Tibial nerve (tissue), 4 donors: Measurements from ENCODE around the gene HS6ST1. TPM values are rescaled to one million over a fixed set of nuclear protein-coding genes. Genes with fewer than 3 reads are reported as not detected.

Experiments
- DNase-seq, 2 donors: peaks; one replicate each; pipeline ENCODE4 v3.0.0-alpha.2; 2019; ENCODE audit warnings: low spot score in 2 of 2
- H3K27ac ChIP-seq, 4 donors: fragments of 200-600 bp; sonication (generic) in 3 of 4; one replicate each; pipeline ENCODE4 v1.5.1; 2017 to 2019; ENCODE audit warnings: mild to moderate bottlenecking in 1 of 4
- H3K27me3 ChIP-seq, 2 donors: fragments of 200-600 bp; sonication (generic) in 1 of 2; one replicate each; pipeline versions ENCODE4 v1.5.1 to v1.6.0; 2017 to 2019
- H3K36me3 ChIP-seq, 3 donors: fragments of 200-600 bp; sonication (generic); one replicate each; pipeline ENCODE4 v1.5.1; 2018 to 2019
- H3K4me1 ChIP-seq, 4 donors: fragments of 200-600 bp; sonication (generic) in 3 of 4; one replicate each; pipeline ENCODE4 v1.5.1; 2017 to 2019
- H3K4me3 ChIP-seq, 4 donors: fragments of 200-600 bp; sonication (generic) in 3 of 4; one replicate each; pipeline ENCODE4 v1.5.1; 2017 to 2019; ENCODE audit warnings: mild to moderate bottlenecking in 1 of 4, moderate library complexity in 1 of 4
- H3K9me3 ChIP-seq, 4 donors: fragments of 200-600 bp; sonication (generic) in 3 of 4; one replicate each; pipeline ENCODE4 v1.5.1; 2017 to 2019
- EP300 ChIP-seq, 2 donors: sonication (generic); formaldehyde crosslinking; IDR thresholded peaks; one replicate each; pipeline ENCODE4 v1.6.1; 2017; ENCODE audit warnings: antibody characterized with exemption in 2 of 2, mild to moderate bottlenecking in 1 of 2
- POLR2A ChIP-seq, 2 donors: fragments of 450-650 bp; IDR thresholded peaks; one replicate each; pipeline ENCODE4 v1.6.1; 2017; ENCODE audit warnings: antibody characterized with exemption in 2 of 2, mild to moderate bottlenecking in 2 of 2, moderate library complexity in 2 of 2
- WGBS, 2 donors: methylation state at CpG; one replicate each; pipeline ENCODE4 v1.1.5; 2018; 5-methylcytosine and 5-hydroxymethylcytosine counted together
- total RNA-seq, 4 donors: library from RNA; depleted of rRNA; stranded (reverse); fragments of >200 nt; gene quantifications; one replicate each; pipeline ENCODE4 v1.1.0, GENCODE V29; 2016
- TF ChIP-seq, protein P1 (sequence below), 5 experiments: fragments of 200-600 bp in 3 of 5; fragments of 450-650 bp in 2 of 5; sonication (generic) in 3 of 5; IDR thresholded peaks; one replicate each; pipeline ENCODE4 v1.5.1; 2016 to 2019; ENCODE audit warnings: antibody characterized with exemption in 5 of 5, mild to moderate bottlenecking in 3 of 5, moderate library complexity in 2 of 5

Gene HS6ST1
- total RNA-seq, 4 donors from 2014 or later, result 21.6 to 51.6 (median 39.3) TPM

DNA sequence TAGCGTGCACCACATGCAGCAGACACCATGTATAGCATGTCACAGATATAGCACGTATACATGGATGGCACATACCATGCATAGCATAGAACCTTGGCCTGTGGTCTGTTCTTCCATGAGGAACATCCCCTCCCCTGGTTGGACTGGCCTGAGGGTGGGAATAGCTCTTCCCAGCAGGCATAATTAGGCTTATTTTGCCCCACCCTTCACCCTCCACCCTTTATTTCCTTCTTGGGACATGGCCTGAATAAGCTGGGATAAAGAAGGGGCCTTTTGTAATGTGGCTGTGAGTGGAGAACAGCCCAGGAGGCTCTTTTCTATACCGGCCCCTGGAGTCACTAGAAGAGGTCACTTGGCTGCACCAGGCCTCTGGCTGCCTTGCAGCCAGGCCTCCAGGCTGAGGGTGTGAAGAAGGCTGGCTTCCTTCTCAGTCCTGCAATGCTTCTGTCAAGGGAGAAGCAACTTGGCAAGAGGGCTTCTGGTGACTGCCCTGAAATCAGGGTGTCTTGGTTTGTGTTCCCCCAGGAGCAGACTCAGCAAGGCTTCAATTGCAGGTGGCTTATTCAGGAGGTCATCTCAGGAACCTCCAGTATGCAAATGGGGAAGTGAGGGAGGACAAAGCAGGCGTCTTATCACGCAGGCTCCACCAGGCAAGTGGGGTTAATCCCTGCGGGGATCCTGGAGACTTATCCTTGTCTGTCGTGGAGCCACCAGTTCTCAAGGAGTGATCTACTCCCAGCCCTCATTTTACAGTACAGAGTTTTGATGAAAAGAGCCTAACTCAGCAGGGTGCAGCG lies 68.2 kb downstream of the HS6ST1 start:
- TF ChIP-seq EP300 (IDR thresholded peaks at IDR 0.05) (no peak), POLR2A (IDR thresholded peaks at IDR 0.05) (no peak)
- TF ChIP-seq, protein P1, sequence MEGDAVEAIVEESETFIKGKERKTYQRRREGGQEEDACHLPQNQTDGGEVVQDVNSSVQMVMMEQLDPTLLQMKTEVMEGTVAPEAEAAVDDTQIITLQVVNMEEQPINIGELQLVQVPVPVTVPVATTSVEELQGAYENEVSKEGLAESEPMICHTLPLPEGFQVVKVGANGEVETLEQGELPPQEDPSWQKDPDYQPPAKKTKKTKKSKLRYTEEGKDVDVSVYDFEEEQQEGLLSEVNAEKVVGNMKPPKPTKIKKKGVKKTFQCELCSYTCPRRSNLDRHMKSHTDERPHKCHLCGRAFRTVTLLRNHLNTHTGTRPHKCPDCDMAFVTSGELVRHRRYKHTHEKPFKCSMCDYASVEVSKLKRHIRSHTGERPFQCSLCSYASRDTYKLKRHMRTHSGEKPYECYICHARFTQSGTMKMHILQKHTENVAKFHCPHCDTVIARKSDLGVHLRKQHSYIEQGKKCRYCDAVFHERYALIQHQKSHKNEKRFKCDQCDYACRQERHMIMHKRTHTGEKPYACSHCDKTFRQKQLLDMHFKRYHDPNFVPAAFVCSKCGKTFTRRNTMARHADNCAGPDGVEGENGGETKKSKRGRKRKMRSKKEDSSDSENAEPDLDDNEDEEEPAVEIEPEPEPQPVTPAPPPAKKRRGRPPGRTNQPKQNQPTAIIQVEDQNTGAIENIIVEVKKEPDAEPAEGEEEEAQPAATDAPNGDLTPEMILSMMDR (IDR thresholded peaks at IDR 0.05), result no peak
- Histone ChIP-seq H3K27me3 (no peaks in the 10 kb centered on the region), H3K27ac (no peak overlapping the region), H3K9me3 (no peaks in the 10 kb centered on the region), H3K4me3 (no peak overlapping the region), H3K4me1 (peaks cover 0 to 14% (median 4%) of the 10 kb centered on the region in 4 donors), H3K36me3 (no peaks in the 10 kb centered on the region)
- 58 to 68% methylated on average over 8 of the region's 8 CpGs for WGBS, 2 donors
- DNase-seq, result no peak

DNA sequence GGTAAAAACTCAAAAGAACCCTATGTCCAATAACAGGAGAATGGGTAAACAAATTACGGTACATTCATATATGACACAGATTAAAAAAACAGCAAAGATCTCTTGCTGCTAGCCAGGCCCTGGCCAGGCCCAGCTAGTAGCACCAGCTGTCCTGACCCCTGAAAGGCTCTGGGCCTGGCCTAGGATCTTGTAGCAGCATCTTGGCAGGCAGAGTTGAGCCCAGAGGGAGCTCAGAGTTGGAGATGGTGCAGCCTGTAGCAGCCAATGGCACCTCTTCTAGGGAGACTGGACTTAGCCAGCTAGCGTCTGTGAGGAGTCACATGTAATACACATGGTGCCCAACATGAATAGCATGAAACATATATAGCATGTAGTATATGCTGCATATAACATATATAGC lies 69.1 kb downstream of the HS6ST1 start:
- no peak overlapping the region for H3K4me3 ChIP-seq
- H3K9me3 ChIP-seq, result no peaks in the 10 kb centered on the region
- no peak for DNase-seq
- H3K27ac ChIP-seq, result no peak overlapping the region
- WGBS, 2 donors, result 63 to 87% methylated on average over 2 of the region's 2 CpGs
- no peak for TF ChIP-seq POLR2A (IDR thresholded peaks at IDR 0.05)
- TF ChIP-seq, protein P1 (IDR thresholded peaks at IDR 0.05), result no peak
- H3K4me1 ChIP-seq, result peaks cover 0 to 14% (median 4%) of the 10 kb centered on the region in 4 donors
- no peaks in the 10 kb centered on the region for H3K36me3 ChIP-seq
- H3K27me3 ChIP-seq, result no peaks in the 10 kb centered on the region

DNA sequence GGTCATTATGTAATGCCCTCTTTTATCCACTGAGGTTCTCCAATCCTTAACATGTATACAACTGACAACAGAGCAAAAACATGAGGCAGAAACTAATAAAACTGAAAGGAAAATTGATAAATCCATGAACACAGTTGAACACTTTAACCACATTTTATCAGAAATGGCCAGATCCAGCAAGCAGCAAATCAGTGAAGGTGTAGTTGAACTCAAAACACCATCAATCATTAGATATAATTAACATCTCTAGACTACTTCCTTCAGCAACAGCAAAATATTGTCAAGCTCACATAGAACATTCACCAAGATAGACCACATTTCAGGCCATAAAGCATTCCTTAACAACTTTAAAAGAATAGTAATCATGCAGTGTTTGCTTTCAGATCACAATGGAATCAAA lies 72.9 kb downstream of the HS6ST1 start:
- no peaks in the 10 kb centered on the region for H3K27me3 ChIP-seq
- TF ChIP-seq POLR2A (IDR thresholded peaks at IDR 0.05), result no peak
- TF ChIP-seq, protein P1 (IDR thresholded peaks at IDR 0.05), result no peak
- TF ChIP-seq EP300 (IDR thresholded peaks at IDR 0.05), result no peak
- no peak overlapping the region for H3K4me3 ChIP-seq
- no peaks in the 10 kb centered on the region for H3K36me3 ChIP-seq
- H3K4me1 ChIP-seq, result peaks cover 0 to 14% (median 3%) of the 10 kb centered on the region in 4 donors
- H3K9me3 ChIP-seq, result no peaks in the 10 kb centered on the region
- no peak overlapping the region for H3K27ac ChIP-seq
- DNase-seq, result no peak

DNA sequence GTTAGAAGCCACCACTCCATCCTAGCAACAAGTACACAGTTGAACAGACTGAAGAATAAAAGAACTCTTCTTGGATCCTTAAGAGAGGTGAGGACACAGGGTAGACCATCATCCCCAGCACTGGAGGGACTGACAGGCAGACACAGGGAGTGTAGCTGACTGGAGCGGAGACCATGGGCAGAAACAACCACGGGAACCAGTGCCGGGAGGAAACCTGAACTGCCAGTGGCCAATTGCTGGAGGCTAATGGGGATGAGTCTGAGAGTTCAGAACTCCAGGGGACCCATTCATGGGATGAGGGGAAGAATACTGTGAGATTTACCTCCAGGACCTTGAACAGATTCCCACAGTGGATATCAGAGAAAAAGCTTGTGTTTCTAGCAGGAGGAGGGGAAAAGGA lies 76.8 kb downstream of the HS6ST1 start:
- 63 to 64% methylated on average over 3 of the region's 3 CpGs for WGBS, 2 donors
- no peaks in the 10 kb centered on the region for H3K36me3 ChIP-seq
- no peaks in the 10 kb centered on the region for H3K9me3 ChIP-seq
- peaks cover 0 to 7% (median 0%) of the 10 kb centered on the region in 4 donors for H3K4me1 ChIP-seq
- no peak overlapping the region for H3K4me3 ChIP-seq
- H3K27ac ChIP-seq, result no peak overlapping the region
- no peak for TF ChIP-seq POLR2A (IDR thresholded peaks at IDR 0.05)
- TF ChIP-seq, protein P1 (IDR thresholded peaks at IDR 0.05), result no peak
- no peak for TF ChIP-seq EP300 (IDR thresholded peaks at IDR 0.05)
- H3K27me3 ChIP-seq, result no peaks in the 10 kb centered on the region
- no peak for DNase-seq

DNA sequence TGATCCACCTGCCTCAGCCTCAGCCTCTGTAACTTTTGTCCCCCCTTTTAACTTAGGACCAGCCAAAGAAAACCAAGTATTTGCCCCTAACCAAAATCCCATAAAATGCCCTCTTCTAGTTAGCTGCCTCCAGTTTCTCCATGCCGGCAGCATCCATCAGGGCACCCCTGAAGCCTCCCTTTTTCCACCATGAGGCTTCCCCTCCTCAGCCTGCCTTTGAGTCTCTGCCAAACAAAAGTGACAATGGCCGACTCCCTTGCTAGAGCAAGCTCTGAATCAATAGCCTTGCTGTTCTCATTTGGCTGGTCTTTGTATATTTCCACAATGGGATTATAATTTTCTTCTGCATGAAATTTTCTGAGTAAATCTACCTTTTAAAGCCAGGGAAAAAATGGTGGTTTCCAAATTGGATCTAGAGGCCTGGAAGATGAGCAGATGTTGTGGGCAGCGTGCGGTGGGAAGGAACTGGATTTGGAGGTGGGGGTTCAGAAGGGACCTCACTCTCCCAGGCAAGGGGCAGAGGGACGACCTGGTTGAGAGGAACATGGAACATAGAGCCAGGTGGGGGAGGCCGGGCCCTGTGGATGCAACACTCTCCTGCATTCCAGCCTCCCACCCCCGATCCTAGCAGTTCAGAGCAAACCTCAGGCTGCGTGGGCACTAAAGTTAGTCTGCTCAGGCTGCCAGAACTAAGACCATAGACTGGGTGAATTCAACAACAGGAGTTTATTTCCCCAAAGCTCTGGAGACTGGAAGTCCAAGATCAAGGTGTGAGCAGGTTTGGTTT lies 80.6 kb downstream of the HS6ST1 start:
- DNase-seq, result no peak
- H3K36me3 ChIP-seq, result no peaks in the 10 kb centered on the region
- no peaks in the 10 kb centered on the region for H3K27me3 ChIP-seq
- no peaks in the 10 kb centered on the region for H3K9me3 ChIP-seq
- TF ChIP-seq EP300 (IDR thresholded peaks at IDR 0.05) (no peak), POLR2A (IDR thresholded peaks at IDR 0.05) (no peak)
- TF ChIP-seq, protein P1 (IDR thresholded peaks at IDR 0.05), result no peak
- peak overlapping the region in 1 of 4 donors; percentile 75 for H3K27ac ChIP-seq
- H3K4me3 ChIP-seq, result no peak overlapping the region
- peaks cover 0 to 13% (median 1%) of the 10 kb centered on the region in 4 donors for H3K4me1 ChIP-seq
- 52 to 70% methylated on average over 8 of the region's 8 CpGs for WGBS, 2 donors
